ENCODE measurements around the gene STXBP4. TPM values are rescaled to one million over a fixed set of nuclear protein-coding genes. Genes with fewer than 3 reads are reported as not detected.

STXBP4 gene
- total and polyA plus RNA-seq, 3 experiments from 2014 or later = 2.8 to 7.5 (median 6.9) TPM

DNA sequence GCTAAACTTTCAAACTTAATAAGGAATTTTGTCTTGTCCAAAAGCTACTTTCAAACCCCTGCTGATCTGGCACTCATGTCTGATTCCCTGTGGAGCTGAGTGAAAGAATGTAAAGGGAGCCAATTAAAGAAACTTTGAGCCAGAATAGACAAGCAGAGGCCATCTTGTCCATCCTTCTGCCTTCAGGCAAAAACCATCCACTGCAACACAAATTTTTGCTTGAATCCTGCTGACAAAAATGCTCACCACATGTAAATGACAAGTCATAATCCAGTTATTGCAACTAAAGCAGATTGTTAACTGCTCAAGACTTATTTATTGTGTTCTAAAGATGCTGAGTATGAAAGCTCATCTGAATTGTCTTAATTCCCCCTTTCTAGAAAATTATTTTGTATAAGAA, 172.2 kb downstream of the STXBP4 start:
- DNase-seq = no peak
- no peak overlapping the region for H3K4me3 ChIP-seq (ENCODE audit: low read length)
- H3K27me3 ChIP-seq (ENCODE audit: insufficient read depth, low read length, poor library complexity, severe bottlenecking) = no peaks in the 10 kb centered on the region
- POLR2A ChIA-PET = no interaction called here
- Mint-ChIP-seq H3K4me1 (no peaks in the 10 kb centered on the region), H3K27me3 (no peaks in the 10 kb centered on the region), H3K4me3 (no peak overlapping the region), H3K36me3 (peaks cover 8 to 17% (median 16%) of the 10 kb centered on the region in 3 donors), H3K27ac (no peak overlapping the region), H3K9me3 (no peaks in the 10 kb centered on the region)
- H3K27ac ChIP-seq (ENCODE audit: low read depth, low read length) = no peak overlapping the region
- no peaks in the 10 kb centered on the region for H3K9me3 ChIP-seq (ENCODE audit: low read length)
- CTCF ChIA-PET = no interaction called here
- H3K36me3 ChIP-seq (ENCODE audit: insufficient read depth, low read length) = no peaks in the 10 kb centered on the region
- H3K4me1 ChIP-seq (ENCODE audit: insufficient read depth, low read length) = no peaks in the 10 kb centered on the region

DNA sequence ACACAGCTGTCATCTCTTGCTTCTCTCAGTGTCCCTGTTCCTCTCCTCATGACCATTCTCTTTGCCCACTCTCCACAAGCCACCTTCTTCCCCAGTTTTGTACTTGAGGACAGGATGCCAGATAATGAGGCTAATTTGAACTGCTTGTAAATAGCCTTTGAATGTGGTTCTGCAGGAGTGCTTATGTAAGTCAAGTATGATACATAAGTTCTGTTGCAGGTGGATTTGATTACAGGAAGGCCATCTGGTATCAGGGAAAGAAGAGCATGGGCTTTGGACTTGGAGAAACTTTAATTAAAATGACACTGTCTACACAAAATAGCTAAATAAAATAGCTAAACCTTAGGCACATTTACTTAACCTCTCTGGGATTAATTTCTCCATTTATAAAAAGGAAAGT, 176.0 kb downstream of the STXBP4 start:
- DNase-seq = no peak
- H3K4me1 Mint-ChIP-seq = no peaks in the 10 kb centered on the region
- Histone ChIP-seq H3K36me3 (ENCODE audit: insufficient read depth, low read length) (no peaks in the 10 kb centered on the region), H3K9me3 (ENCODE audit: low read length) (no peaks in the 10 kb centered on the region), H3K27me3 (ENCODE audit: insufficient read depth, low read length, poor library complexity, severe bottlenecking) (no peaks in the 10 kb centered on the region), H3K27ac (ENCODE audit: low read depth, low read length) (no peak overlapping the region), H3K4me1 (ENCODE audit: insufficient read depth, low read length) (no peaks in the 10 kb centered on the region), H3K4me3 (ENCODE audit: low read length) (no peak overlapping the region)
- peak overlapping the region in 1 of 8 donors; percentile 2 for H3K27ac Mint-ChIP-seq
- ChIA-PET POLR2A (no interaction called here), CTCF (no interaction called here)
- no peaks in the 10 kb centered on the region for H3K27me3 Mint-ChIP-seq
- H3K9me3 Mint-ChIP-seq = no peaks in the 10 kb centered on the region
- H3K36me3 Mint-ChIP-seq = peaks cover 13 to 17% (median 16%) of the 10 kb centered on the region in 3 donors
- H3K4me3 Mint-ChIP-seq = no peak overlapping the region

DNA sequence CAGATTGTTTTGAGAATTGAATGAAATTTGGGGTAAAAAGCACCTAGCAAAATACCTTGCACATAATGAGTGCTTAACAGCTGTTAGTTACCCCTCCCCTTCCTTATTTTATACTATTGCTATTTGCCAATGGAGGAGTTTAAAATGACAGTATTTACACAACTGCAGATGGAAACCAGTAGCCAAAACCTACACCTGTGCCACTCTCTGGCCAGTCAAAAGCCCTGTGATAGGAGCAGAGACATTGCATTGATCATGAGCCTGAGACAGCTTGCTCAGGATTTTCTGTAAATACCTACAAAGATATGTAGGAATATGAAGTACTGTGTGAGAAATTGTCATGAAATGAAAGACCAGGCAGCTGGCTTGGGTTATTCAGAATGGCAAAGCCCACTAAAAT, 180.9 kb downstream of the STXBP4 start:
- Histone ChIP-seq H3K36me3 (ENCODE audit: insufficient read depth, low read length) (no peaks in the 10 kb centered on the region), H3K27me3 (ENCODE audit: insufficient read depth, low read length, poor library complexity, severe bottlenecking) (no peaks in the 10 kb centered on the region), H3K9me3 (ENCODE audit: low read length) (no peaks in the 10 kb centered on the region), H3K27ac (ENCODE audit: low read depth, low read length) (no peak overlapping the region), H3K4me1 (ENCODE audit: insufficient read depth, low read length) (no peaks in the 10 kb centered on the region), H3K4me3 (ENCODE audit: low read length) (no peak overlapping the region)
- no peaks in the 10 kb centered on the region for H3K27me3 Mint-ChIP-seq
- CTCF ChIA-PET = no interaction called here
- H3K9me3 Mint-ChIP-seq = no peaks in the 10 kb centered on the region
- H3K27ac Mint-ChIP-seq = no peak overlapping the region
- peaks cover 2 to 7% (median 5%) of the 10 kb centered on the region in 3 donors for H3K36me3 Mint-ChIP-seq
- no peak for DNase-seq
- no peak overlapping the region for H3K4me3 Mint-ChIP-seq
- POLR2A ChIA-PET = no interaction called here
- H3K4me1 Mint-ChIP-seq = no peaks in the 10 kb centered on the region

DNA sequence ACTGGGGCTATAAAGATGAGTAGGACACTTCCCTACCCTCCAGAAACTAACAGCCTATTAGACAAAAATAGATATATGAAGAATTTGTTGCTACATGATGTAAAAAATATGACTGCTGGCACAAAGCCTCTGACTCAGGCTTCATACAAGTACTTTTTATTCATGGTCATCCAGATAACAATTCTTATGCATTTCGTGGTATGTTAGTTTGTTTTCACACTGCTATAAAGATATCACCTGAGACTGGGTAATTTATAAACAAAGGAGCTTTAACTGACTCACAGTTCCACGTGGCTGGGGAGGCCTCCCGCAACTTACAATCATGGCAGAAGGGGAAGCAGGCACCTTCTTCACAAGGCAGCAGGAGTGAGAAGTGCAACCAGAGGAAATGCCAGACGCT, 183.7 kb downstream of the STXBP4 start:
- no peaks in the 10 kb centered on the region for H3K4me1 ChIP-seq (ENCODE audit: insufficient read depth, low read length)
- H3K27ac Mint-ChIP-seq = peak overlapping the region in 1 of 8 donors; percentile 78
- no peaks in the 10 kb centered on the region for H3K27me3 ChIP-seq (ENCODE audit: insufficient read depth, low read length, poor library complexity, severe bottlenecking)
- CTCF ChIA-PET = no interaction called here
- peaks cover 0 to 5% (median 4%) of the 10 kb centered on the region in 3 donors for H3K36me3 Mint-ChIP-seq
- no peaks in the 10 kb centered on the region for H3K36me3 ChIP-seq (ENCODE audit: insufficient read depth, low read length)
- no peaks in the 10 kb centered on the region for H3K4me1 Mint-ChIP-seq
- no peak overlapping the region for H3K27ac ChIP-seq (ENCODE audit: low read depth, low read length)
- H3K4me3 ChIP-seq (ENCODE audit: low read length) = no peak overlapping the region
- POLR2A ChIA-PET = no interaction called here
- no peak for DNase-seq
- no peak overlapping the region for H3K4me3 Mint-ChIP-seq
- H3K27me3 Mint-ChIP-seq = no peaks in the 10 kb centered on the region
- H3K9me3 Mint-ChIP-seq = no peaks in the 10 kb centered on the region
- no peaks in the 10 kb centered on the region for H3K9me3 ChIP-seq (ENCODE audit: low read length)

DNA sequence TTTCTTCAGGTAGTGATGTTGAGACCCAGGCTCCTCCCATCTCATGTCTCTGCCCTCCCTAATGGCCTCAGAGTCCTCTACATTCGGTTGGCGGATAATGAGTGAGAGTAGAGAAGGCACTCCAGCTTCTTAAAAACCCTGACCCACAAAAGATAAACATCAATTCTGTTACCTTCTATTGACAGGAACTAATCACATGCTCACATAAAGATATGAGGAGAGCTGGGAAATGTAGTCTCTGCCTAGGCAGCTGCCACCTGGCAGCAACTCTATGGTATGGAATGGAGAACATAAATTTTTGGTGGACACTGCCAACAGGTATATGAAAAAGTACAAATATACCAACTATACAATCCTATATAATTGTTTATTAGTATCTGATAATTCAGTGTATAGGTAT, 185.5 kb downstream of the STXBP4 start:
- POLR2A ChIA-PET = interaction anchor here (0.6 kb wide), 1 partner anchor 74 kb away, joined by 4 read pairs; no protein-coding TSS in a partner anchor
- no peaks in the 10 kb centered on the region for H3K36me3 ChIP-seq (ENCODE audit: insufficient read depth, low read length)
- no peaks in the 10 kb centered on the region for H3K4me1 ChIP-seq (ENCODE audit: insufficient read depth, low read length)
- H3K9me3 ChIP-seq (ENCODE audit: low read length) = no peaks in the 10 kb centered on the region
- Mint-ChIP-seq H3K36me3 (peaks cover 0 to 4% (median 0%) of the 10 kb centered on the region in 3 donors), H3K27ac (no peak overlapping the region), H3K4me3 (no peak overlapping the region), H3K27me3 (no peaks in the 10 kb centered on the region), H3K9me3 (no peaks in the 10 kb centered on the region), H3K4me1 (no peaks in the 10 kb centered on the region)
- H3K27me3 ChIP-seq (ENCODE audit: insufficient read depth, low read length, poor library complexity, severe bottlenecking) = no peaks in the 10 kb centered on the region
- CTCF ChIA-PET = no interaction called here
- H3K4me3 ChIP-seq (ENCODE audit: low read length) = no peak overlapping the region
- H3K27ac ChIP-seq (ENCODE audit: low read depth, low read length) = no peak overlapping the region
- no peak for DNase-seq

DNA sequence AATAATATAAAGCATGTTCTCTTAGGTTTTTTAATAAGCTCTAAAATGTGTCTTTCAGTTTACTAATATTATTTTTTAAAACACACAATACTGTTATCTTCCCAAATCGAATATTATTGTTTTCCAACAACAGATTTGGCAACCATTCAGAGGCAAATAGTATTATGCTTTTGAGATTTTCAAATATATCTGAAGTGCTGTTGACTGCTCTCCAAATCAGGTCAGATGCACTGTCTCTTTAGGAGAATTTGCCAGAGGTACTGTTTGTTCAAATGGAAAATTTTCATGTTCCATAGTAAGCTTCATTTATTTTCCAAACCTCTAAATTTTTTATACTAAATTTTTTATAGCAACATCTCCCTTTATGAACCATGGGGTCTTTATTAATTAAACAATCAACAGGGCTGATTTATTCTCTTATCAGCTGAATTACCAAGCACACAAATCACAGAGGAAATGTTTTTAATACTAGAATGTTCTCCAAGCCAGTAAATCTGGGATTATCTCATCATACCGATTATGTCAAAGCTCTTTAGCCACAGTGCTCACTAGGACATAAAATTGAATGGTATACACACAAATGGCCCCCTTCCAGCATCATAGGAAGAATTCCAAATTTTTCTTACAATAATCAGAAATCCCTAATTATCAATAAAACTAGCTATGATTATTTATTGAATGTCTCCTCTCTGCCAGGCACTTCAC, 187.4 kb downstream of the STXBP4 start:
- H3K4me3 ChIP-seq (ENCODE audit: low read length) = no peak overlapping the region
- Mint-ChIP-seq H3K9me3 (no peaks in the 10 kb centered on the region), H3K4me1 (no peaks in the 10 kb centered on the region), H3K36me3 (peaks cover 6 to 8% (median 6%) of the 10 kb centered on the region in 3 donors), H3K4me3 (no peak overlapping the region), H3K27me3 (no peaks in the 10 kb centered on the region), H3K27ac (no peak overlapping the region)
- no peaks in the 10 kb centered on the region for H3K9me3 ChIP-seq (ENCODE audit: low read length)
- H3K36me3 ChIP-seq (ENCODE audit: insufficient read depth, low read length) = no peaks in the 10 kb centered on the region
- no peaks in the 10 kb centered on the region for H3K27me3 ChIP-seq (ENCODE audit: insufficient read depth, low read length, poor library complexity, severe bottlenecking)
- H3K4me1 ChIP-seq (ENCODE audit: insufficient read depth, low read length) = no peaks in the 10 kb centered on the region
- no peak overlapping the region for H3K27ac ChIP-seq (ENCODE audit: low read depth, low read length)
- POLR2A ChIA-PET = no interaction called here
- CTCF ChIA-PET = interaction anchor here (1.4 kb wide), 1 partner anchor 54 kb away, joined by 4 read pairs; no protein-coding TSS in a partner anchor
- DNase-seq = no peak

DNA sequence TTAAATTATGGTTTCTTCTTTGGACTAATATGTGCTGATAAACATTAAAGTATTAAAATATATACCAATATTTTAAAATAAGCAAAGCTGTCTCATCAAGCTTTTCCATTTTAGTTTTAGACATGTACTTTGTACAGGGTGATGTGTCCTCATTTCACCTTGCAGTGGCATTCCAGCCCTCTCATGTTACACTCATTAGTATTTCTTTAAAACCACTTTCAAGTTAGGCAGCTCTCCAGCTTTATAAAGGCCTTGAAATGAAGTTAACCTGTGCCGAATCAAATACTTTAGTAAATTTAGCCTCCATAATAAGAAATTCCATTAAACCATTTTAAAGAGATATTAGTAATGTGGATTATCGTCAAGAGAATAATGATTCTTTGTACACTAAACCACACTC, 188.6 kb downstream of the STXBP4 start:
- H3K4me3 ChIP-seq (ENCODE audit: low read length) = no peak overlapping the region
- Mint-ChIP-seq H3K27me3 (no peaks in the 10 kb centered on the region), H3K27ac (no peak overlapping the region), H3K4me3 (no peak overlapping the region), H3K9me3 (no peaks in the 10 kb centered on the region), H3K36me3 (peaks cover 6 to 8% (median 6%) of the 10 kb centered on the region in 3 donors), H3K4me1 (peaks cover 0 to 3% (median 1%) of the 10 kb centered on the region in 3 donors)
- DNase-seq = no peak
- H3K27ac ChIP-seq (ENCODE audit: low read depth, low read length) = no peak overlapping the region
- CTCF ChIA-PET = no interaction called here
- no peaks in the 10 kb centered on the region for H3K4me1 ChIP-seq (ENCODE audit: insufficient read depth, low read length)
- POLR2A ChIA-PET = no interaction called here
- no peaks in the 10 kb centered on the region for H3K36me3 ChIP-seq (ENCODE audit: insufficient read depth, low read length)
- no peaks in the 10 kb centered on the region for H3K9me3 ChIP-seq (ENCODE audit: low read length)
- H3K27me3 ChIP-seq (ENCODE audit: insufficient read depth, low read length, poor library complexity, severe bottlenecking) = no peaks in the 10 kb centered on the region

DNA sequence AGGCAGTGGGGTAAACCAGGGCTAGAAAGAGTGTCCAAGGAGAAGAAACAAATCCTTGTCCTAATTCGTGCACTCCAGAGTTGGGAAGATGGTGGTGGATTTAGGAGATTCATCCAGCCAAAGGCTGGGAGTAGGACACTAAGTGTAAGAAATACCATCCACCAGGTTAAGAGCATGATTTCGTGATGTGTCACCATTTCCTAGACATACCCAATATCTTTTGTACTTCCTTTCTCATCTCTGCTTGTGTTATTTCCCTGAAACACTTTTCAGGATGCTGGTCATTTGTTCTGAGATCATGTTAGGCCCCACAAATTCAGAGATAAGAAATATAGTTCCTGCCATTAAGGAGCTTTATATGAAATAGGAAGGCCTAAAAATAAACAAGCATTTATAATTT, 189.9 kb downstream of the STXBP4 start:
- ChIA-PET CTCF (no interaction called here), POLR2A (no interaction called here)
- peaks cover 6 to 9% (median 8%) of the 10 kb centered on the region in 3 donors for H3K36me3 Mint-ChIP-seq
- Histone ChIP-seq H3K9me3 (ENCODE audit: low read length) (no peaks in the 10 kb centered on the region), H3K27me3 (ENCODE audit: insufficient read depth, low read length, poor library complexity, severe bottlenecking) (no peaks in the 10 kb centered on the region), H3K4me3 (ENCODE audit: low read length) (no peak overlapping the region), H3K36me3 (ENCODE audit: insufficient read depth, low read length) (no peaks in the 10 kb centered on the region), H3K4me1 (ENCODE audit: insufficient read depth, low read length) (no peaks in the 10 kb centered on the region), H3K27ac (ENCODE audit: low read depth, low read length) (no peak overlapping the region)
- no peaks in the 10 kb centered on the region for H3K9me3 Mint-ChIP-seq
- no peaks in the 10 kb centered on the region for H3K27me3 Mint-ChIP-seq
- no peak overlapping the region for H3K4me3 Mint-ChIP-seq
- H3K4me1 Mint-ChIP-seq = peaks cover 0 to 5% (median 5%) of the 10 kb centered on the region in 3 donors
- DNase-seq = no peak
- no peak overlapping the region for H3K27ac Mint-ChIP-seq
